MM.1S (cell line): ENCODE results near the gene TUBGCP2.

Experiments used
- CTCF ChIP-seq: fragments of 300-600 bp; sonication (generic); IDR thresholded peaks from 2 replicates; pipeline ENCODE4 v1.5.1; 2016; ENCODE audit warnings: antibody characterized with exemption, low read length, mixed read lengths
- EZH2 ChIP-seq: fragments of 300-600 bp; sonication (generic); optimal IDR thresholded peaks from 2 replicates; pipeline ENCODE3; 2017; ENCODE audit warnings: low read depth, mild to moderate bottlenecking, antibody characterized with exemption, low read length, mixed read lengths
- EZH2phosphoT487 ChIP-seq: fragments of 300-600 bp; sonication (generic); IDR thresholded peaks from 2 replicates; pipeline ENCODE4 v1.6.1; 2018; ENCODE audit warnings: antibody characterized with exemption, low read length

- TF ChIP-seq CTCF (no peak), EZH2 (no peak), EZH2phosphoT487 (no peak)
Measured at GRCh38 chr10:133326223-133326551, 17.5 kb upstream of the TUBGCP2 start.
